H1 (cell line): ENCODE data around the gene NEUROD1. TPM values are rescaled to one million over a fixed set of nuclear protein-coding genes. Genes with fewer than 3 reads are reported as not detected.

Experiments used
- CTCF ChIA-PET: fragments of 300-600 bp; sonication (Branson Sonifier 250); formaldehyde crosslinking; loops from one replicate; lab custom pipeline; 2021; ENCODE audit not compliant: partially characterized antibody; lab: Charles Lee
- POLR2A ChIA-PET: fragments of 300-600 bp; sonication (Branson Sonifier 250); formaldehyde crosslinking; loops from one replicate; lab custom pipeline; 2021; ENCODE audit warnings: inconsistent platforms; ENCODE audit not compliant: partially characterized antibody; lab: Charles Lee
- DNase-seq, 2 experiments: peaks; one replicate each; pipeline versions ENCODE4 v3.0.0 to v3.0.0-alpha.2; 2010 to 2022; ENCODE audit warnings: low spot score in 2 of 2, low read depth in 1 of 2, mixed read lengths in 1 of 2
- FAIRE-seq: peaks from 2 replicates; lab custom pipeline; 2011; peaks lifted over from hg19 to GRCh38; lab: Jason Lieb, UNC
- H2AFZ ChIP-seq: 2 replicates; pipeline ENCODE4 v1.8.1; 2012; ENCODE audit warnings: low read length, inconsistent platforms
- H2AK5ac ChIP-seq: 2 replicates; pipeline ENCODE4 v1.6.1; 2013; ENCODE audit warnings: low read depth, low read length
- H2BK120ac ChIP-seq: replicated peaks from 2 replicates; pipeline ENCODE3; 2013; ENCODE audit warnings: low read depth, low read length, inconsistent platforms
- H2BK12ac ChIP-seq: 2 replicates; pipeline ENCODE4 v1.6.1; 2013; ENCODE audit warnings: low read depth, low read length
- H2BK15ac ChIP-seq: 2 replicates; pipeline ENCODE4 v1.6.1; 2013; ENCODE audit warnings: low read length
- H2BK20ac ChIP-seq: 2 replicates; pipeline ENCODE4 v1.6.1; 2013; ENCODE audit warnings: low read length
- H2BK5ac ChIP-seq: 2 replicates; pipeline ENCODE4 v1.6.1; 2013; ENCODE audit warnings: low read depth, low read length
- H3K14ac ChIP-seq: 2 replicates; pipeline ENCODE4 v1.6.1; 2013; ENCODE audit warnings: inconsistent platforms; ENCODE audit not compliant: insufficient read length
- H3K18ac ChIP-seq: 2 replicates; pipeline ENCODE4 v1.6.1; 2013; ENCODE audit warnings: low read length; ENCODE audit errors: extremely low read depth
- H3K23ac ChIP-seq: 2 replicates; pipeline ENCODE4 v1.6.1; 2013; ENCODE audit warnings: inconsistent platforms; ENCODE audit not compliant: insufficient read length
- H3K23me2 ChIP-seq: 2 replicates; pipeline ENCODE4 v1.6.1; 2013; ENCODE audit warnings: low read depth, low read length
- H3K27ac ChIP-seq: 2 replicates; pipeline ENCODE4 v1.6.1; 2011; ENCODE audit warnings: low read depth, low read length, inconsistent platforms
- H3K27me3 ChIP-seq, 4 experiments: replicated peaks in 1 of 4; 1 replicate in 1 of 4; 2 replicates in 3 of 4; pipeline versions ENCODE4 v1.6.1 to v1.8.1; 2011 to 2013; ENCODE audit warnings: low read length in 3 of 4, mild to moderate bottlenecking in 3 of 4, inconsistent platforms in 2 of 4, mixed read lengths in 2 of 4, moderate library complexity in 1 of 4; ENCODE audit not compliant: control insufficient read depth in 3 of 4, insufficient read depth in 3 of 4; ENCODE audit errors: extremely low read depth in 1 of 4
- H3K36me3 ChIP-seq, 4 experiments: 2 replicates each; pipeline versions ENCODE4 v1.6.1 to v1.8.1; 2011 to 2013; ENCODE audit warnings: mild to moderate bottlenecking in 4 of 4, low read length in 3 of 4, moderate library complexity in 2 of 4, control low read depth in 1 of 4, inconsistent platforms in 1 of 4; ENCODE audit not compliant: insufficient read depth in 4 of 4, control insufficient read depth in 2 of 4
- H3K4ac ChIP-seq: replicated peaks from 2 replicates; pipeline ENCODE3; 2013; ENCODE audit warnings: low read length, low read depth, mixed read lengths, inconsistent platforms; ENCODE audit not compliant: insufficient read length
- H3K4me1 ChIP-seq, 4 experiments: replicated peaks in 1 of 4; 1 replicate in 1 of 4; 2 replicates in 3 of 4; pipeline versions ENCODE4 v1.6.1 to v1.8.1; 2011 to 2013; ENCODE audit warnings: low read length in 3 of 4, inconsistent platforms in 2 of 4, mixed read lengths in 1 of 4; ENCODE audit not compliant: insufficient read depth in 4 of 4, control insufficient read depth in 3 of 4
- H3K4me2 ChIP-seq, 2 experiments: 2 replicates each; pipeline versions ENCODE4 v1.6.1 to v1.8.1; 2011 to 2013; ENCODE audit warnings: low read depth in 2 of 2, low read length in 2 of 2, control low read depth in 1 of 2, inconsistent platforms in 1 of 2, mild to moderate bottlenecking in 1 of 2; ENCODE audit not compliant: insufficient read depth in 1 of 2
- H3K4me3 ChIP-seq, 4 experiments: fragments of 200-600, 300-600 bp in 1 of 4; sonication (generic), shearing (Covaris generic), sonication (Bioruptor Twin) in 1 of 4; 2 replicates each; pipeline versions ENCODE4 v1.5.1 to v1.8.1; 2011 to 2016; ENCODE audit warnings: low read length in 4 of 4, low read depth in 3 of 4, control low read depth in 2 of 4, inconsistent platforms in 2 of 4, mild to moderate bottlenecking in 2 of 4, mixed read lengths in 1 of 4, moderate library complexity in 1 of 4; ENCODE audit not compliant: insufficient read depth in 2 of 4; ENCODE audit errors: extremely low read depth in 1 of 4
- H3K56ac ChIP-seq: replicated peaks from 2 replicates; pipeline ENCODE3; 2013; ENCODE audit warnings: low read depth, mild to moderate bottlenecking, mixed read lengths, low read length, inconsistent platforms; ENCODE audit not compliant: insufficient read length
- H3K79me1 ChIP-seq: 2 replicates; pipeline ENCODE4 v1.6.1; 2013; ENCODE audit warnings: low read depth, low read length, control low read depth
- H3K79me2 ChIP-seq, 2 experiments: 2 replicates each; pipeline versions ENCODE4 v1.6.1 to v1.8.1; 2012 to 2013; ENCODE audit warnings: low read length in 2 of 2, mild to moderate bottlenecking in 2 of 2, inconsistent platforms in 1 of 2; ENCODE audit not compliant: insufficient read depth in 2 of 2, control insufficient read depth in 1 of 2
- H3K9ac ChIP-seq, 4 experiments: replicated peaks in 1 of 4; 1 replicate in 1 of 4; 2 replicates in 3 of 4; pipeline versions ENCODE4 v1.6.1 to v1.8.1; 2011 to 2013; ENCODE audit warnings: low read depth in 3 of 4, low read length in 3 of 4, control low read depth in 2 of 4, mild to moderate bottlenecking in 2 of 4, moderate library complexity in 2 of 4, inconsistent platforms in 1 of 4; ENCODE audit errors: extremely low read depth in 1 of 4
- H3K9me3 ChIP-seq, 2 experiments: 2 replicates each; pipeline versions ENCODE4 v1.6.1 to v1.8.1; 2012 to 2013; ENCODE audit warnings: mild to moderate bottlenecking in 2 of 2, moderate library complexity in 2 of 2, control low read depth in 1 of 2, inconsistent platforms in 1 of 2, low read depth in 1 of 2, low read length in 1 of 2, mixed read lengths in 1 of 2; ENCODE audit not compliant: insufficient read depth in 2 of 2
- H4K20me1 ChIP-seq, 2 experiments: replicated peaks in 1 of 2; 2 replicates each; pipeline versions ENCODE3 to v1.8.1; 2011 to 2013; ENCODE audit warnings: inconsistent platforms in 2 of 2, low read length in 2 of 2, mild to moderate bottlenecking in 1 of 2; ENCODE audit not compliant: insufficient read depth in 2 of 2, control insufficient read depth in 1 of 2
- H4K5ac ChIP-seq: 2 replicates; pipeline ENCODE4 v1.6.1; 2013; ENCODE audit warnings: low read length, low read depth, mixed read lengths, inconsistent platforms; ENCODE audit not compliant: insufficient read length
- H4K8ac ChIP-seq: 2 replicates; pipeline ENCODE4 v1.8.0; 2013; ENCODE audit warnings: mild to moderate bottlenecking, moderate library complexity, low read length, inconsistent platforms; ENCODE audit not compliant: insufficient read depth; ENCODE audit errors: extremely low read depth
- H4K91ac ChIP-seq: replicated peaks from 2 replicates; pipeline ENCODE3; 2013; ENCODE audit warnings: low read length, mixed read lengths, inconsistent platforms; ENCODE audit not compliant: insufficient read length
- CTCF ChIP-seq, 3 experiments: IDR thresholded peaks; 1 replicate in 2 of 3; 2 replicates in 1 of 3; pipeline versions ENCODE4 v1.5.1 to v1.6.1; 2011; ENCODE audit warnings: low read length in 3 of 3, mild to moderate bottlenecking in 3 of 3, inconsistent platforms in 2 of 3, low read depth in 1 of 3, moderate library complexity in 1 of 3; ENCODE audit not compliant: insufficient read depth in 1 of 3; ENCODE audit errors: control extremely low read depth in 1 of 3
- EP300 ChIP-seq, 2 experiments: IDR thresholded peaks; 1 replicate in 1 of 2; 2 replicates in 1 of 2; pipeline ENCODE4 v1.6.1; 2011 to 2012; ENCODE audit warnings: low read depth in 2 of 2, low read length in 2 of 2, mild to moderate bottlenecking in 2 of 2, borderline replicate concordance in 1 of 2, inconsistent platforms in 1 of 2, moderate library complexity in 1 of 2
- SIX5 ChIP-seq: IDR thresholded peaks from 2 replicates; pipeline ENCODE4 v1.6.1; 2011; ENCODE audit warnings: mild to moderate bottlenecking, low read depth, low read length
- WGBS, 2 experiments: shearing (Covaris generic) in 1 of 2; methylation state at CpG; one replicate each; pipeline versions ENCODE4 v1.1.6 to v1.1.7; 2013 to 2015; ENCODE audit warnings: low lambda C conversion rate in 2 of 2, mixed read lengths in 2 of 2, inconsistent platforms in 1 of 2, low coverage in 1 of 2, missing lambda C conversion rate in 1 of 2; ENCODE audit not compliant: insufficient replicate concordance in 2 of 2, insufficient coverage in 1 of 2, insufficient read length in 1 of 2; ENCODE audit errors: extremely low coverage in 1 of 2, missing lambda C conversion rate in 1 of 2; 5-methylcytosine and 5-hydroxymethylcytosine counted together
- polyA plus RNA-seq, 7 experiments: library from polyadenylated mRNA; depleted of rRNA in 3 of 7; stranded (reverse) in 5 of 7; unstranded in 2 of 7; fragments of >200 nt in 5 of 7; fragments of 200-250 nt in 2 of 7; gene quantifications; 1 replicate in 5 of 7; 2 replicates in 1 of 7; 4 replicates in 1 of 7; pipeline versions ENCODE4 v1.2.1 to v1.2.3, GENCODE V29; 2011 to 2013; ENCODE audit warnings: missing spikeins in 2 of 7, mixed read lengths in 2 of 7
- total RNA-seq: library from RNA; stranded (reverse); fragmentation: NEBNext Ultra II Directional; extraction: Animal tissue kit (Norgen Biotek cat#: 25700); gene quantifications from 2 replicates; pipeline ENCODE4 v1.2.1, GENCODE V29; 2021

The NEUROD1 gene
- total and polyA plus RNA-seq, 2 of the 8 experiments (the other 6 are each of a cell fraction or from before 2014, with no cell fraction given) = 0.08 TPM; not detected in 1

GRCh38 chr2:181675254-181675653 lies 5.1 kb downstream of the NEUROD1 start:
- H2BK12ac ChIP-seq = no peak overlapping the region
- H3K9me3 ChIP-seq = no peaks in the 10 kb centered on the region
- H3K56ac ChIP-seq = no peak overlapping the region
- no peak overlapping the region for H4K8ac ChIP-seq
- H3K9ac ChIP-seq = no peak overlapping the region
- no peak overlapping the region for H3K18ac ChIP-seq
- no peak overlapping the region for H4K5ac ChIP-seq
- H2BK15ac ChIP-seq = no peak overlapping the region
- H2BK20ac ChIP-seq = no peak overlapping the region
- TF ChIP-seq EP300 (IDR thresholded peaks at IDR 0.05; ENCODE audit: borderline replicate concordance in 1 of 2, low read depth in 2 of 2, low read length in 2 of 2) (no peak), CTCF (IDR thresholded peaks at IDR 0.05; ENCODE audit: control extremely low read depth in 1 of 3, insufficient read depth in 1 of 3, low read depth in 1 of 3, low read length in 3 of 3) (no peak), SIX5 (no peak)
- ChIA-PET CTCF (interaction anchor here (0.6 to 1.5 kb wide), 5 partner anchors 17 to 572 kb away, joined by 3 to 5 read pairs (median 3); no protein-coding TSS in a partner anchor), POLR2A (interaction anchor here (0.9 kb wide), 1 partner anchor 18 kb away, joined by 3 read pairs; the partner anchor contains the start of gene CERKL)
- H2AFZ ChIP-seq = no peak overlapping the region
- no peak overlapping the region for H3K4ac ChIP-seq
- H3K4me1 ChIP-seq = peaks cover 0 to 10% (median 5%) of the 10 kb centered on the region in 4 experiments; a peak in 6 of 7 replicates
- H3K4me2 ChIP-seq = no peak overlapping the region
- H3K36me3 ChIP-seq = no peaks in the 10 kb centered on the region; a peak in 1 of 8 replicates
- 57% methylated on average over 4 of the region's 4 CpGs; no CpG with 5 or more reads in 1 of the 2 experiments for WGBS, 2 experiments
- peaks cover 14 to 18% of the 10 kb centered on the region in 2 experiments for H4K20me1 ChIP-seq
- H3K23ac ChIP-seq = no peak overlapping the region
- H3K27me3 ChIP-seq = peaks cover 30 to 50% (median 34%) of the 10 kb centered on the region in 4 experiments
- no peak overlapping the region for H2AK5ac ChIP-seq
- no peak overlapping the region for H3K4me3 ChIP-seq
- H2BK120ac ChIP-seq = no peak overlapping the region
- DNase-seq (no peak), FAIRE-seq (no peak)
- no peak overlapping the region for H3K14ac ChIP-seq
- no peak overlapping the region for H4K91ac ChIP-seq
- no peaks in the 10 kb centered on the region for H3K79me2 ChIP-seq
- H3K27ac ChIP-seq = no peak overlapping the region
- no peak overlapping the region for H2BK5ac ChIP-seq
- H3K79me1 ChIP-seq = no peaks in the 10 kb centered on the region
- peaks cover 2% of the 10 kb centered on the region; the same call in 1 of the 2 replicates for H3K23me2 ChIP-seq
